Spleen (tissue), 11 donors: Measurements from ENCODE around the gene UGT1A7. TPM values are rescaled to one million over a fixed set of nuclear protein-coding genes. Genes with fewer than 3 reads are reported as not detected.

ENCODE experiments used
- DNase-seq: peaks from one replicate; pipeline ENCODE4 v3.0.0-alpha.2; 2020
- H3K27ac ChIP-seq, 8 donors: fragments of 200-600 bp; sonication (generic) in 7 of 8; 1 replicate in 4 of 8; 2 replicates in 4 of 8; pipeline versions ENCODE4 v1.5.0 to v1.8.0; 2016 to 2021; ENCODE audit warnings: inconsistent platforms in 4 of 8, mild to moderate bottlenecking in 4 of 8, moderate library complexity in 1 of 8
- H3K27me3 ChIP-seq, 7 donors: fragments of 200-600 bp; sonication (generic) in 6 of 7; replicated peaks in 1 of 7; 1 replicate in 4 of 7; 2 replicates in 3 of 7; pipeline versions ENCODE4 v1.5.0 to v1.8.0; 2016 to 2021; ENCODE audit warnings: inconsistent platforms in 3 of 7, mild to moderate bottlenecking in 1 of 7
- H3K36me3 ChIP-seq, 6 donors: fragments of 200-600 bp; sonication (generic) in 5 of 6; 1 replicate in 4 of 6; 2 replicates in 2 of 6; pipeline versions ENCODE4 v1.5.0 to v1.8.0; 2016 to 2021; ENCODE audit warnings: inconsistent platforms in 2 of 6
- H3K4me1 ChIP-seq, 6 donors: fragments of 200-600 bp; sonication (generic) in 5 of 6; 1 replicate in 3 of 6; 2 replicates in 3 of 6; pipeline versions ENCODE4 v1.5.0 to v1.8.0; 2016 to 2021; ENCODE audit warnings: inconsistent platforms in 3 of 6
- H3K4me3 ChIP-seq, 8 donors: fragments of 200-600 bp; sonication (generic) in 7 of 8; 1 replicate in 4 of 8; 2 replicates in 4 of 8; pipeline versions ENCODE4 v1.5.0 to v1.8.0; 2016 to 2021; ENCODE audit warnings: inconsistent platforms in 4 of 8, mild to moderate bottlenecking in 4 of 8, moderate library complexity in 2 of 8
- H3K9me3 ChIP-seq, 8 donors: fragments of 200-600 bp; sonication (generic) in 7 of 8; 1 replicate in 4 of 8; 2 replicates in 4 of 8; pipeline versions ENCODE4 v1.5.0 to v1.8.0; 2016 to 2021; ENCODE audit warnings: inconsistent platforms in 4 of 8
- POLR2A ChIP-seq, 3 donors: fragments of 450-650 bp; IDR thresholded peaks; one replicate each; pipeline ENCODE4 v1.5.1; 2017; ENCODE audit warnings: antibody characterized with exemption in 3 of 3, mild to moderate bottlenecking in 1 of 3
- POLR2AphosphoS5 ChIP-seq, 3 donors: sonication (generic); formaldehyde crosslinking; IDR thresholded peaks; one replicate each; pipeline ENCODE4 v1.5.1; 2017; ENCODE audit warnings: antibody characterized with exemption in 3 of 3
- WGBS, 5 donors: extraction: QIAGEN DNeasy Blood & Tissue Kit in 3 of 5; methylation state at CpG; one replicate each; pipeline versions ENCODE4 v1.1.5 to v1.1.7; 2013 to 2018; 5-methylcytosine and 5-hydroxymethylcytosine counted together
- intact Hi-C: fragments of 100-400 bp; cut with DNase I; formaldehyde crosslinking; loops from one replicate; pipeline ENCODE4 v1.15.0; 2023; ENCODE audit warnings: low total_unique reads
- polyA plus RNA-seq, 3 donors: library from polyadenylated mRNA; stranded (reverse); fragments of 200-250 nt; gene quantifications; one replicate each; pipeline ENCODE4 v1.2.1, GENCODE V29; 2013
- total RNA-seq, 7 donors: library from RNA; depleted of rRNA in 3 of 7; stranded (reverse); fragments of >200 nt in 3 of 7; fragmentation: NEBNext Ultra II Directional in 4 of 7; extraction: Animal tissue kit (Norgen Biotek cat#: 25700) in 4 of 7; gene quantifications; one replicate each; pipeline versions ENCODE4 v1.1.0 to v1.2.1, GENCODE V29; 2016 to 2021
- TF ChIP-seq, protein P1 (sequence below), 11 experiments: fragments of 200-600 bp in 7 of 11; fragments of 450-650 bp in 4 of 11; sonication (generic) in 4 of 11; IDR thresholded peaks in 8 of 11; conservative IDR thresholded peaks in 3 of 11; 1 replicate in 7 of 11; 2 replicates in 4 of 11; pipeline versions ENCODE4 v1.4.0 to v1.8.0; 2016 to 2021; ENCODE audit warnings: antibody characterized with exemption in 11 of 11, inconsistent platforms in 4 of 11, mild to moderate bottlenecking in 1 of 11
- donor health status: healthy with polysubstance abuse.
- donor health status: DM: no; HTN: no; CAD: no; lungs with moderate emphysema.
- donor health status: DM: no; HTN: no; CAD: no.
- donor health status: Bipolar disorder and iron deficiency.
- donor health status: healthy.
- donor health status: DM: no; HTN: no; CAD: no.
- donor health status: DM: yes; HTN: yes; CAD: no.

Gene UGT1A7
- total and polyA plus RNA-seq, 10 donors, result 0.03 TPM; not detected in 9

DNA sequence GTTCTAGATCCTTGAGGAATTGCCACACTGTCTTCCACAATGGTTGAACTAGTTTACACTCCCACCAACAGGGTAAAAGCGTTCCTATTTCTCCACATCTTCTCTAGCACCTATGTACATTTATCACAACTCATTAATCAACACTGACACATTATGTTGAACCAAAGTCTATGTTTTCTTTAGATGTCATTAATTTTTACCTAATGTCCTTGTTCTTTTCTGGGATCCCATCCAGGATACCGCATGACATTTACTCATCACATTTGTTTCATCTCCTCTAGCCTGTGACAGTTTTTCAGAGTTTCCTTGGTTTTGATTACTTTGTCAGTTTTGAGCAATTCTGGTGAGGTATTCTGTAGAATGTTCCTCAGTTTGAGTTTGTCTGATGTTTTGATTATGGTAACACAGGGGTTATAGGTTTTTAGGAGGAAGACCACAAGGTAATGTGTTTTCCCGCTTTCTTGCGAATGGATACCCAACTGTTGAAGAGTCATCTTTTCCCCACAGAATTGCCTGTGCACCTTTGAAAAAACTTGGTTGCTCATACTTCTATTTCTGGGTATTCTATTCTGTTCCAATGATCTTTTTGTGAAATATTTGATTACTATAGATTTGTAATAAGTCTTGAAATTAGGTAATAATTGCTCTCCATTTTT lies 13.0 kb upstream of the UGT1A7 start:
- intact Hi-C loops, result no loop called here
- 88 to 96% (median 94%) methylated on average over 4 of the region's 4 CpGs for WGBS, 5 donors

DNA sequence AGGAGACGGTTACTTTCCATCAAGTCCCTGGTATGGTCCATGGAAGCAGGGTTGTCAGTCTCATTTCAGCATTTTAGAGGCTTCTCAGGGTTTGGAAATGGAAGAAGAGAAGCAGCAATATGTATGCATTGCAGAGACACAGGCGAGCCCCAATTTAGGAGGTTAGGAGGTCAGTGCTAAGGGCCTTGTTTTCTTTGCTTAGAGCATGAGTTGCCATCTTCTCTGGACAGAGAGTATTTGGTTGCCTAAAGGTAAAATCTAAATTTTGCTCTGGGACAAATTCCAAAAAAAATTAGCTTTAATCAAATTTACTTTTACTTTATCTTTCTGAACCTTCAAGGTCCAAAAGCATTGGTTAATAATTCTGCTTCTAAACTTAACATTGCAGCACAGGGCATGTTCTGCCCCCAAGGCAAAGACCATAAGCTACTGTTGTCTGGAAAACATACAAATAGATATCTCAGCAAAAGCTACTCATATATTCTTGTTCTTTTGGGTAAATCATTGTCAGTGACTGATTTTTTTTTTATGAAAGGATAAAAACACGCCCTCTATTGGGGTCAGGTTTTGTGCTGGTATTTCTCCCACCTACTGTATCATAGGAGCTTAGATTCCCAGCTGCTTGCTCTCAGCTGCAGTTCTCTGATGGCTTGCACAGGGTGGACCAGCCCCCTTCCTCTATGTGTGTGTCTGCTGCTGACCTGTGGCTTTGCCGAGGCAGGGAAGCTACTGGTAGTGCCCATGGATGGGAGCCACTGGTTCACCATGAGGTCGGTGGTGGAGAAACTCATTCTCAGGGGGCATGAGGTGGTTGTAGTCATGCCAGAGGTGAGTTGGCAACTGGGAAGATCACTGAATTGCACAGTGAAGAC lies 10.2 kb upstream of the UGT1A7 start, which contains the start of gene UGT1A9:
Gene UGT1A9 (plus strand): TSS at position 609 of the 872 bp plus-strand sequence. CDS start 37 bp downstream, at position 646.
- no peak for TF ChIP-seq POLR2AphosphoS5 (IDR thresholded peaks at IDR 0.05)
- no peak for DNase-seq
- no peaks in the 10 kb centered on the region for H3K4me1 ChIP-seq
- H3K4me3 ChIP-seq, result no peak within 1 kb of the TSS
- peaks cover 0 to 8% (median 0%) of the 10 kb centered on the region in 7 donors for H3K27me3 ChIP-seq
- intact Hi-C loops, result no loop called here
- no peaks in the 10 kb centered on the region for H3K9me3 ChIP-seq
- WGBS, 5 donors, result 76 to 90% (median 87%) methylated on average over 4 to 5 of the region's 5 CpGs
- H3K27ac ChIP-seq, result no peak within 1 kb of the TSS
- H3K36me3 ChIP-seq, result no peaks in the 10 kb centered on the region

More for the DNA sequence above, 13.0 kb upstream of the UGT1A7 start:
- H3K4me3 ChIP-seq, result no peak overlapping the region
- H3K4me1 ChIP-seq, result no peaks in the 10 kb centered on the region
- H3K27ac ChIP-seq, result no peak overlapping the region
- DNase-seq, result no peak
- peaks cover 0 to 8% (median 0%) of the 10 kb centered on the region in 7 donors for H3K27me3 ChIP-seq
- TF ChIP-seq POLR2AphosphoS5 (IDR thresholded peaks at IDR 0.05), result no peak
- TF ChIP-seq POLR2A (IDR thresholded peaks at IDR 0.05), result no peak
- TF ChIP-seq, protein P1, sequence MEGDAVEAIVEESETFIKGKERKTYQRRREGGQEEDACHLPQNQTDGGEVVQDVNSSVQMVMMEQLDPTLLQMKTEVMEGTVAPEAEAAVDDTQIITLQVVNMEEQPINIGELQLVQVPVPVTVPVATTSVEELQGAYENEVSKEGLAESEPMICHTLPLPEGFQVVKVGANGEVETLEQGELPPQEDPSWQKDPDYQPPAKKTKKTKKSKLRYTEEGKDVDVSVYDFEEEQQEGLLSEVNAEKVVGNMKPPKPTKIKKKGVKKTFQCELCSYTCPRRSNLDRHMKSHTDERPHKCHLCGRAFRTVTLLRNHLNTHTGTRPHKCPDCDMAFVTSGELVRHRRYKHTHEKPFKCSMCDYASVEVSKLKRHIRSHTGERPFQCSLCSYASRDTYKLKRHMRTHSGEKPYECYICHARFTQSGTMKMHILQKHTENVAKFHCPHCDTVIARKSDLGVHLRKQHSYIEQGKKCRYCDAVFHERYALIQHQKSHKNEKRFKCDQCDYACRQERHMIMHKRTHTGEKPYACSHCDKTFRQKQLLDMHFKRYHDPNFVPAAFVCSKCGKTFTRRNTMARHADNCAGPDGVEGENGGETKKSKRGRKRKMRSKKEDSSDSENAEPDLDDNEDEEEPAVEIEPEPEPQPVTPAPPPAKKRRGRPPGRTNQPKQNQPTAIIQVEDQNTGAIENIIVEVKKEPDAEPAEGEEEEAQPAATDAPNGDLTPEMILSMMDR (IDR thresholded peaks at IDR 0.05 in 8 of 11, conservative IDR thresholded peaks at IDR 0.05 in 3 of 11), result no peak
- H3K9me3 ChIP-seq, result peaks cover 0 to 9% (median 0%) of the 10 kb centered on the region in 8 donors
- H3K36me3 ChIP-seq, result no peaks in the 10 kb centered on the region

DNA sequence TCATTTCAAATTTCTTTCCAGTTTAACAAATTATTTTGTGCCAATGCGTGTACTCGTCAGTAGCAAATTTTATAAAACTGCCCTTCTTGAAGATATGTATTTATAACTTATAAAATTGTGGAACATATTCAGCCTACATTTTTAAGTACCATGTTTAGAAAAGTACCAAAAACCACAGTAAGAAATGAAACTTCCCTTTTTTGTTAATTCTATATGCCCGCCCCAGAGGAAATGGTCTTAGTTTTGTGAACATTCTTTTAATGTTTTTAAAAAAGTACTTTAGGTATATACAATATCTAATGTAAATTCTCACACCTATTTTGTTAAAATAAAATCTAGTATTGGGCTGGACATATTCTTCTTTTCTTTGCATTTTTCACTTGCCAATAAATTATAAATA lies 8.8 kb upstream of the UGT1A7 start:
- TF ChIP-seq, protein P1 (IDR thresholded peaks at IDR 0.05 in 8 of 11, conservative IDR thresholded peaks at IDR 0.05 in 3 of 11), result no peak
- no peak for TF ChIP-seq POLR2AphosphoS5 (IDR thresholded peaks at IDR 0.05)
- TF ChIP-seq POLR2A (IDR thresholded peaks at IDR 0.05), result no peak
- no peaks in the 10 kb centered on the region for H3K36me3 ChIP-seq
- H3K27ac ChIP-seq, result no peak overlapping the region
- DNase-seq, result no peak
- 51 to 73% (median 59%) methylated on average over 3 of the region's 3 CpGs for WGBS, 5 donors
- intact Hi-C loops, result no loop called here
- no peak overlapping the region for H3K4me3 ChIP-seq
- peaks cover 0 to 8% (median 0%) of the 10 kb centered on the region in 7 donors for H3K27me3 ChIP-seq
- H3K9me3 ChIP-seq, result no peaks in the 10 kb centered on the region
- no peaks in the 10 kb centered on the region for H3K4me1 ChIP-seq

DNA sequence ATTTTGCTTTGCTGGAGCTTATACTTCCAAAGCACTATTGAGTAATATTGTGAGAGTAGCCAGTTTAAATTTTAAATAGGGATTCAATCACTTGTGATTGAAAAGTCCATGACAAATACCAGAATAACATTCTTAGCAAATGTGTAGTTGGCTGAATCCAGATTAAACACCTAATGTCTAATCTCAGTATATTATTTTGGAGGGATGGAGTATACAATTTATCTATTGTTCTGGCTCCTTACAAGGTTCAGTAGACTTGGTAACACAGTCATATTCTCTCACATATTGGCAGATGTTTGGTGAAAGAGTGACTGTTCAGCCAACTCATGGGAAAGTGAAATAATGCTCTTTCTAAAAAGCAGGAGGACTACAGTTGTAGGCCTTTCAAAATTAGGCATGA lies 7.8 kb upstream of the UGT1A7 start:
- H3K27ac ChIP-seq, result no peak overlapping the region
- TF ChIP-seq POLR2AphosphoS5 (IDR thresholded peaks at IDR 0.05) (no peak), POLR2A (IDR thresholded peaks at IDR 0.05) (no peak)
- TF ChIP-seq, protein P1 (IDR thresholded peaks at IDR 0.05 in 8 of 11, conservative IDR thresholded peaks at IDR 0.05 in 3 of 11), result no peak
- no peak overlapping the region for H3K4me3 ChIP-seq
- intact Hi-C loops, result no loop called here
- DNase-seq, result no peak
- no peaks in the 10 kb centered on the region for H3K4me1 ChIP-seq
- H3K27me3 ChIP-seq, result peaks cover 0 to 8% (median 0%) of the 10 kb centered on the region in 7 donors
- H3K9me3 ChIP-seq, result no peaks in the 10 kb centered on the region
- H3K36me3 ChIP-seq, result no peaks in the 10 kb centered on the region
